OCI-LY7 (cell line): ENCODE results near the gene MMP19.

ENCODE experiments used
- CTCF ChIP-seq: fragments of 200-600 bp; sonication (generic); conservative IDR thresholded peaks from 2 replicates; pipeline ENCODE4 v1.5.1; 2014; ENCODE audit warnings: mild to moderate bottlenecking, antibody characterized with exemption, low read length, moderate library complexity, mixed read lengths
- EZH2phosphoT487 ChIP-seq: fragments of 200-600 bp; sonication (generic); IDR thresholded peaks from 2 replicates; pipeline ENCODE4 v1.6.1; 2018; ENCODE audit warnings: low read depth, borderline replicate concordance, mild to moderate bottlenecking, mixed run types, antibody characterized with exemption, low read length, moderate library complexity, mixed read lengths

DNA sequence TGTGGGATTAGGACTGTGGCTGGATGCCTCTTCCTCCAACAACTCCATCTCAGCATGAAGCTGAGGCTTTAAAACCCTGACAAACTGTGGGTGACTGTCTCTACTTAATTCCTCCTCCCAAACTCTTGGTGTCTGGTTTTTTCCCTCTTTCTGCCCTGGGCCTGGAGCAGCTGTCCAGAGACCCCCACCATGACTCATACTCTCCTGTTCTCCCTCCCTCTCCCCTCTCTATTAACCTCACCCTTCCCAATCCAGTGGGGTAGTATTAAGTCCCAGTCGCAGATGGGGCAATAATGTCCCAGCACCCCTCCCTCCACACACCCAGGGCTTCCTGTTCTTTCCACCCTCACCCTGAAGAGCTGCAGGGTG is 11.3 kb downstream of the MMP19 start:
- TF ChIP-seq CTCF (no peak), EZH2phosphoT487 (no peak)
